WERI-Rb-1 (cell line): Measurements from ENCODE around the gene PTPN14.
A peak's percentile ranks its signal among the peaks of the same experiment; 100 is the strongest.
"Not testable (repeated sequence)": the region's sequence is repeated elsewhere in the genome, so short reads cannot be mapped to it uniquely, and the experiment has no call there.

Experiments
- DNase-seq: peaks from one replicate; pipeline ENCODE4 v3.0.0-alpha.2; 2020
- H3K27ac ChIP-seq: fragments of 250-450 bp; sonication (Bioruptor Pico); 2 replicates; pipeline ENCODE4 v1.5.1; 2020; ENCODE audit warnings: mild to moderate bottlenecking, moderate library complexity
- H3K27me3 ChIP-seq: fragments of 250-450 bp; sonication (Bioruptor Pico); 2 replicates; pipeline ENCODE4 v1.5.1; 2021; ENCODE audit warnings: mild to moderate bottlenecking, low read depth, moderate library complexity; ENCODE audit not compliant: insufficient read depth, severe bottlenecking
- H3K36me3 ChIP-seq: fragments of 250-450 bp; sonication (Bioruptor Pico); 2 replicates; pipeline ENCODE4 v1.5.1; 2020; ENCODE audit warnings: mild to moderate bottlenecking, moderate library complexity
- H3K4me3 ChIP-seq: 2 replicates; pipeline ENCODE4 v1.5.1; 2011; ENCODE audit warnings: low read depth, mild to moderate bottlenecking, control low read depth, low read length
- H3K9me3 ChIP-seq: fragments of 250-450 bp; sonication (Bioruptor Pico); 2 replicates; pipeline ENCODE4 v1.5.1; 2021; ENCODE audit warnings: mild to moderate bottlenecking, moderate library complexity; ENCODE audit not compliant: severe bottlenecking
- CTCF ChIP-seq: IDR thresholded peaks from 2 replicates; pipeline ENCODE4 v1.5.1; 2011; ENCODE audit warnings: low read depth, mild to moderate bottlenecking, control low read depth, inconsistent platforms, low read length

The PTPN14 gene

GRCh38 chr1:214551436-214552173 is at the start of gene PTPN14:
TSS of gene PTPN14 (minus strand) at chr1:214551602. CDS start at chr1:214464803, 86,799 bp downstream.
- H3K4me3 ChIP-seq: peak within 1 kb of the TSS; percentile 68
- no peak for TF ChIP-seq CTCF
- peak; percentile 68 for DNase-seq
- H3K27ac ChIP-seq: no peak within 1 kb of the TSS
- H3K9me3 ChIP-seq: no peaks in the 10 kb centered on the region
- no peaks in the 10 kb centered on the region for H3K36me3 ChIP-seq
- H3K27me3 ChIP-seq: peaks cover 24% of the 10 kb centered on the region

- H3K4me3 ChIP-seq: no peak overlapping the region
- no peak for TF ChIP-seq CTCF
- H3K27me3 ChIP-seq: no peaks in the 10 kb centered on the region
- H3K36me3 ChIP-seq: no peaks in the 10 kb centered on the region
- no peaks in the 10 kb centered on the region for H3K9me3 ChIP-seq
- no peak for DNase-seq
- H3K27ac ChIP-seq: no peak overlapping the region
Measured at GRCh38 chr1:214593158-214593557, 41.8 kb upstream of the PTPN14 start.

GRCh38 chr1:214591918-214592317 is 40.5 kb upstream of the PTPN14 start:
- not testable (repeated sequence) for H3K9me3 ChIP-seq, H3K36me3 ChIP-seq, H3K27ac ChIP-seq, H3K27me3 ChIP-seq, H3K4me3 ChIP-seq, DNase-seq

GRCh38 chr1:214590696-214591095 is 39.3 kb upstream of the PTPN14 start:
- Histone ChIP-seq H3K9me3 (no peaks in the 10 kb centered on the region), H3K27me3 (no peaks in the 10 kb centered on the region), H3K36me3 (no peaks in the 10 kb centered on the region), H3K4me3 (no peak overlapping the region), H3K27ac (no peak overlapping the region)
- DNase-seq: no peak
- TF ChIP-seq CTCF: no peak

- H3K9me3 ChIP-seq: no peaks in the 10 kb centered on the region
- no peak overlapping the region for H3K4me3 ChIP-seq
- no peak overlapping the region for H3K27ac ChIP-seq
- no peak for TF ChIP-seq CTCF
- no peaks in the 10 kb centered on the region for H3K27me3 ChIP-seq
- no peak for DNase-seq
- H3K36me3 ChIP-seq: no peaks in the 10 kb centered on the region
Measured at GRCh38 chr1:214588963-214589597, 37.7 kb upstream of the PTPN14 start.

- H3K27ac ChIP-seq: no peak overlapping the region
- no peaks in the 10 kb centered on the region for H3K36me3 ChIP-seq
- no peak for TF ChIP-seq CTCF
- H3K27me3 ChIP-seq: no peaks in the 10 kb centered on the region
- H3K9me3 ChIP-seq: no peaks in the 10 kb centered on the region
- no peak overlapping the region for H3K4me3 ChIP-seq
- DNase-seq: no peak
Measured at GRCh38 chr1:214587165-214587564, 35.8 kb upstream of the PTPN14 start.
